ENCODE measurements around the gene SLC35A4.
"Not testable (repeated sequence)": the region's sequence is repeated elsewhere in the genome, so short reads cannot be mapped to it uniquely, and the experiment has no call there.

DNA sequence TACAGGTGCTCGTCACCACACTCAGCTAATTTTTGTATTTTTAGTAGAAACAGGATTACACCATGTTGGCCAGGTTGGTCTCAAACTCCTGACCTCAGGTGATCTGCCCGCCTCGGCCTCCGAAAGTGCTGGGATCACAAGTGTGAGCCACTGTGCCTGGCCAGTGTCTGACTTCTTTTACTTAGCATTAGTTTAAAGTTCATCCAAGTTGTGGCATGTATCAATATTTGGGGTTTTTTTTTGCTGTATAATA, 38.7 kb downstream of the SLC35A4 start:
- TF ChIP-seq EZH2phosphoT487, EZH2 (IDR thresholded peaks at IDR 0.05): not testable (repeated sequence)

All from neural progenitor cell (in vitro differentiated cells).